ENCODE results near the gene OR1F1. TPM values are rescaled to one million over a fixed set of nuclear protein-coding genes. Genes with fewer than 3 reads are reported as not detected.
"Not testable (repeated sequence)": the region's sequence is repeated elsewhere in the genome, so short reads cannot be mapped to it uniquely, and the experiment has no call there.

Gene OR1F1
- total RNA-seq, 1 donor from 2014 or later, result not detected

DNA sequence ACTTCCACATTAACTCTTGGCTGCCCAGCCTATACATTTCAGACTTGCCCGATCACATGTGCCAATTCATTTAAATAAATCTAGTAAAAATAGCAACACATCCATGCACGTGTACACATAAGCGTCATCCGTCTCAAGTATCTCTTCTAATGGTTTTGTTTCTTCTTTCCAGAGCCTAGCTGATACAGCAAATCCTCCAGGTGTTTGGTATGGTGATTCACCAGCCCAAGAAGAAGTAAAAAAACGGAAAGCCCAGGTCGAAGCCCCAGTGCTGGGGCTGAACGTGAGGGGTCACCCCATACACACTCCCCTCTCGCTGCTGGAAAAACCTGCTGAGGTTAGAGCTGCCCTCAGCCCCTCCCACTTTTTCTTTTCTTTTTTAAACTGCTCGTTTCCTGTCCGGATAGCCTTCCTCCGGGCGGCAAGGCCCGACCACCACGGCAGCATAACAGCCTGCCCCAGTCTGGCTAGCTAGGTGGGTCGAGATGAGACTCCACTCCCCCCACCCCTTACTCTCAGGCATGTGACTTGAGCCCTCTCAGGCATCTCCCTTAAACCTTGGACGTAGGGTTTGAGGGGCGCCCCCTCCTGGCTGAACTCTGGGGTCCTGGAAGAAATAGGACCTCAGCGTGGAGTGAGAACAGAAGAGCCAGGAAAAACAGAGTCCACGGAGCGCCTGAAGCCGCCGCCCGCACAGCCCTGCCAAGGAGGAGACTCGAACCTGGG is 13.9 kb upstream of the OR1F1 start:
- ATAC-seq, result peak; percentile 19

DNA sequence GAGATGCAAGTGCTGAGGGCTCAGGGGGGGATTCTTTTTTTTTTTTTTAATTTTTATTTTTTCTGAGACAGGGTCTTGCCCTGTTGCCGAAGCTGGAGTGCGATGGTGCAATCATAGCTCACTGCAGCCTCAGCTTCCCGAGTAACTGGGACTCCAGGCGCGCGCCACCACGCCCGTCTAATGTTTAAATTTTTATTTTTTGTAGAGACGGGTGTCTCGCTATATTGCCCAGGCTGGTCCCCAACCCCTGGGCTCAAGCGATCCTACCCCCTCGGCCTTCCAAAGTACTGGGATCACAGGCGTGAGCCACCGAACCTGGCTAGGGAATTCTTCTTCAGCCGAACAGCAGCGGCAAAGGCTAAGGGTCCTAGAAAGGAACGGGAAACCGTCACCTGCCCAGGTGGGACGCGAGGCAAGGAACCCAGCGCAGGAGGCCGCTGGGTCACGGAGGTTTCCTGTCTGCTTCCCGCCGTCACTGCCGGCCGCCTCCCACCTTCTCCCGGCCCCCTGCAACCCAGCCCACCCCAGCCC is 13.3 kb upstream of the OR1F1 start:
- ATAC-seq, result no peak

DNA sequence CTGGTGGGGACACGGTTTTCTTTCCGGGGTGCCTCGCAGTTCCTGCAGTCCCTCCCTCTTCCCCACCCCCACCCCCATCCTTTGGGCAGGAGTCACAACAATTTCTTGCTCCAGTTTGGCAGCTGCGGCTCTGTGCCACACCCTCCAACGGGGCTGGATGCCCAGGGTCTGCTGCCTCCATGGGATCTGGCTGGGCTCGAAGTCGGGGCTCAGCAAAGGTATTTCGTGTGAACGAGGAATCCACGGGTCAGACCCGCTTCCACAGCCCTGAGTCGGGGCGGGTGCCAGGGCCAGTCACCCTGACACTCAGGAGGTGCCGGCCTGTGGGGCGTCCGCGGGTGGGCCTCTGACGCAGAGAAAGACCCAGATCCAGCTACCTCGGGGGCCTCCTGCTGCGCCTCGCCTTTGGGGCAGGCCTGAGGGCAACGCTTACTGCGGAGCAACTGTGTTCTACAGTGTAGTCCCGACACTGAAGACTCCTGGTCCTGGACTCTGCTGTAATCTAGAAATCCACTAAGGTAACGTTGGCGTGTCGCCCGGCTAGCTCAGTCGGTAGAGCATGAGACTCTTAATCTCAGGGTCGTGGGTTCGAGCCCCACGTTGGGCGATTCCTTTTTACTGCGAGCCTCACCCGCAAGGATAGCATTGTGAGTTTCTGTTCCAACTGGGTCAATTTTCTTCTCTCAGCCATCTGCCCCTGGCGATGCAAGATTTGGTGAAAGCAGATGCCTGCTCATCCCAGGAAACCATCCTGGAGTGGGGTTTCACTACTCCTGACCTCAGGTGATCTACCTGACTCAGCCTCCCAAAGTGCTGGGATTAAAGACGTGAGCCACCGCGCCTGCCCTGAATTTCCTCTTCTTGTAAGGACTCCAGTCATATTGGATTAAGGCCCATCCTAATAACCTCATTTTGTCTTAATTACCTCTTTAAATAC is 12.6 kb upstream of the OR1F1 start:
- peak; percentile 45 for ATAC-seq

DNA sequence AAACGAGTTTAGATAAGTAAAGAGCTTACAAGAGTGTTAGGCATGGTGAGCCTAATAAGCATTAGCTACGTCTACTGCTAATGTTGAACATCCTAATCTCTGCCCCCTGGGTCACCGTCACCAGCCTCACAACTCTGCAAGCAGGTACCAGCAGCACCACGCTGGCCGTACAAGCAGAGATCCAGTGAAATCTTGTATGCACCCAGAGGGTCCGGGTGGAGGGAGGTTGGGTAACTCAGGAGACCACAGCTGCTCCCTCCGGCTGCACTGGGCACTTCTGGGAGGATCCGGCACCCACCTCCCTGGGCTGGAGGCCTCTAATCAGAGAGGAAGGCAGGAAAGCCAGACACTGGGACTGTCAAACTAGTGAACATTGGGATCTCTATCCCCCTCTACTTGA is 8.4 kb upstream of the OR1F1 start:
- ATAC-seq, result no peak

DNA sequence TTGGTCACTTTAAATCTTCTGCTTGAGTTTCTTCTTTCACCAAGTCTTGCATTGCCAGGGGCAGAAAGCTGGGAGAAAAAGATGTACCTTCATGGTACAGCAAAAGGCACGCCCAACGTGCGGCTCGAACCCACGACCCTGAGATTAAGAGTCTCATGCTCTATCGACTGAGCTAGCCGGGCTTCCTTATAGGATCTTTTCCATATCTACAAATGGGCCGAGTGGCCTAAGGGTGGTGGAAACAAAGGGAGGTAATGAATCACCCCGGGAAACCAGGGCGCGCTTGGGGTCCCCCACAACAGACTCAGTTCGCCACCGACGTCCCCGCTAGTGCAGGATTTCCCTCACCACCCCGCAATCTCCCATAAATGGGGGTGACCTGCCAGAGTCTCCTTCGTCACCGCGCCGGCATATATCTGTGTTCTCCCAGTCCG is 7.5 kb upstream of the OR1F1 start:
- no peak for ATAC-seq

DNA sequence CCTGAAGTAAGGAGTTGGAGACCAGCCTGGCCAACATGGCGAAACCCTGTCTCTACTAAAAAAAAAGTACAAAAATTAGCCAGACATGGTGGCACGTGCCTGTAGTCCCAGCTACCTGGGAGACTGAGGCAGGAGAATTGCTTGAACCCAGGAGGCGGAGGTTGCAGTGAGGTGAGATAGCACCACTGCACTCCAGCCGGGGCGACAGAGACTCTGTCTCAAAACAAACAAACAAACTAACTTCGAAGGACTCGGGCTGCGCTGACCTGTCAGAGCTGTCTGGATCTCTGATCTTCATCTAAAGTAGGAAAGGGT is 5.8 kb upstream of the OR1F1 start:
- ATAC-seq, result not testable (repeated sequence)

DNA sequence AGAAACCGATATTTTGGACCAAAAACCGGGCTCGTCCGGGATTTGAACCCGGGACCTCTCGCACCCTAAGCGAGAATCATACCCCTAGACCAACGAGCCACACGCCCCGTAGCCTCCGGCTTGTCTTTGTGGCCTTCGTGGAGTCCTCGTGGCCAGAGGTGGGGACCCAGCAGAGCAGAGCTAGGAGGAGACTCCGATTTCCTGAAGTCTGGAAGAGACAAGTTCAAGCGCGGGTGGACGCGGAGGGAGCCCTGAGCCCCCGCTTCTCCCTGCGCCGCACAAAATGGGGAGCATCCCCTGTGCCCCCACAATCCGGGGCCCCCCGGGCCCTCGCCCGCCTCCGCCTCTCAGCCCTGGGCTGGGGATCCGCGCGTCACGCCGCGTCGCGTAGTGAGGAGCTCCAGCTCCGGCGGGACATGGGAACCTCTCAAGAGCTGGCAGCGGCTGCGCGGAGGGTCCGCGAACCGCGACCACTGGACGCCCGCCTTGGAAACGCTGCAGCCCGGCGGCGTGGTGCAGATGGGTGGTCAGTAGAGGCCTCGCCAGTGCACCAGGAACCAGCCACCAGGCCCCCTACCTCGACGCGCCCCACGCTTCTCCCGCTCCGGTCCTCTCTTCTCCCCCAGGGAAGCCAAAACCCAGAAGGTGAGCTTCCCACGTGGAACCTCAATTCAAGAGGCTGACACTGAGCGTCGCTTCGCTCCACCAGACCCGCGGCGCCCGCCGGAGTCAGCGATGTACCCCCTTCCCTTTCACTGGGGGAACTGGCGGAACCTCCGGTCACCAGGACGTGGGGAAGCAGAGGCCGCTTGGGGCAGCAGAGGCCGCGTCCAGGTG is 5.2 kb upstream of the OR1F1 start:
- peak; percentile 51 for ATAC-seq

DNA sequence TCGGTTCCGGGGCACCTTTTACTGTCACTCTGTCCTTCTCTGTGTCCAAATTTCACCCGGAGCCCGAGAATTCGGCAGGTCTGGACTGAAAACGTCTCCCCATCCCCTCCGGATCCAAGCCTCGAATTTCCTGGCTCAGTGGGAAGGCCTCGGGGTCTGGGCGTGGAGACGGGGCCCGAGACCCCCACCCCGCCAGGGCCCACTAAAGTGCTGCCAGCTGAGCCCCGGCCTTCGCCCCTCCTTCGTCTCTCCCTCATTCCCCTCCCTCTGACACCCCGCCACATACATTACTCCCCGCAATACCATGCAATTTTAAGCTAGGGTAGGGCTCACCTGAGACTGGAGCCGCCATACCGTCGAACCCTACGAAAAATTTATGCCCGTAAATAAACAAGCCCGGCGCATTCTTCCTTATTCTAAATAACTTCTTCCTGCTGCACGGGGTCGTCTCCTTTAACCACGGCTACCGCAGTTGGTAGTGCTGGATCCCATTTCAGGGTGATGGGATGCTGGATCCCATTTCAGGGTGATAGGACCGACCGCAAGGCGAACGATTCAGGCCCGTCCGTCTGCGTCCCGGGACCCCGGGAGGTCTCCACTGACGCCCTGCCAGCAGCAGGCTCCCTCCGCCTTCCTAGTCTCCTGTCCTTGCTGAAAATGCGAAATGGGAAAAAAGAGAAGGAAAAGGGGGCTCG is 4.4 kb upstream of the OR1F1 start:
- no peak for ATAC-seq

DNA sequence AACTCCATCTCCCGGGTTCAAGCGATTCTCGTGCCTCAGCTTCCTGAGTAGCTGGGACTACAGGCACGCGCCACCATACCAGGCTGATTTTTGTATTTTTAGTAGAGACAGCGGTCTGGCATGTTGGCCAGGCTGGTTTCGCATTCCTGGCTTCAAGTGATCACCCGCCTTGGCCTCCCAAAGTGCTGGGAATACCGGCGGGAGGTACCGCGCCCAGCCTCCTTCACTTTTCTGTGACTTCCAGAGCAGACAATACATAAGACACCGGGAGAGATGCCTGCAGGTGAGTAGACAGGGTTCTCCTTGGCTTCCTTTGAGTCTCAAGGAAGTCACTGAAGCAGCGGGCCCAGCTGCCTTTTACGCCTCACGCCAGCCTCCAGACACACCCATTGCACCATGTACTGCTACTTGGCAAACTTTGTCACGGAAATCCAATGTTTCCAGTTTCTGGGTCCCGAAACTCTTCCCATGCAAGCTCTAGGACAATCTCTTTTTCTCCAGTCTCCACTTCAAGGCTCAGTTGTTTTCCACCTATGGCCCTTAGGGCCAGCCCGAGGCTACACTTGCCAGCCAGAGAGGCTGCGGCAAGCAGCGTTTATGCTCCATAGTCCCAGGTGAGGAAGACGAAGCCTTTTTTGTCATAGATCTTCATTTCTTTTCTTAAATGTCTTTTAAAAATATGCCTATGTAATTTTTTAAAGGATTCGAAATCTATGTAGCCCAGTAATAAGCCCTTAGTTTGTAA is 886 bp upstream of the OR1F1 start:
- no peak for ATAC-seq

DNA sequence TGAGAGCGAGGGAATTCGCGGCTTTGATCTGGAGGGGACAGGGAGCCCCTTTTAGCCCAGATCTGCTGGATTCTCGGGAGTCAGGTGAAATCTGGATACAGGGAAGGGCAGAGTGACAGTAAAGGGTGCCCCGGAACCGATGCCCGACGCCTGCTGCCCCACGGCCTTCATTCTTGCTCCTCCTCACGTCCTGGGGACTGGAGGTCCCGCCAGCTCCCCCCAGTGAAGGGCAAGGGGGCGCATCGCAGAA is 596 bp downstream of the OR1F1 start:
- ATAC-seq, result no peak

DNA sequence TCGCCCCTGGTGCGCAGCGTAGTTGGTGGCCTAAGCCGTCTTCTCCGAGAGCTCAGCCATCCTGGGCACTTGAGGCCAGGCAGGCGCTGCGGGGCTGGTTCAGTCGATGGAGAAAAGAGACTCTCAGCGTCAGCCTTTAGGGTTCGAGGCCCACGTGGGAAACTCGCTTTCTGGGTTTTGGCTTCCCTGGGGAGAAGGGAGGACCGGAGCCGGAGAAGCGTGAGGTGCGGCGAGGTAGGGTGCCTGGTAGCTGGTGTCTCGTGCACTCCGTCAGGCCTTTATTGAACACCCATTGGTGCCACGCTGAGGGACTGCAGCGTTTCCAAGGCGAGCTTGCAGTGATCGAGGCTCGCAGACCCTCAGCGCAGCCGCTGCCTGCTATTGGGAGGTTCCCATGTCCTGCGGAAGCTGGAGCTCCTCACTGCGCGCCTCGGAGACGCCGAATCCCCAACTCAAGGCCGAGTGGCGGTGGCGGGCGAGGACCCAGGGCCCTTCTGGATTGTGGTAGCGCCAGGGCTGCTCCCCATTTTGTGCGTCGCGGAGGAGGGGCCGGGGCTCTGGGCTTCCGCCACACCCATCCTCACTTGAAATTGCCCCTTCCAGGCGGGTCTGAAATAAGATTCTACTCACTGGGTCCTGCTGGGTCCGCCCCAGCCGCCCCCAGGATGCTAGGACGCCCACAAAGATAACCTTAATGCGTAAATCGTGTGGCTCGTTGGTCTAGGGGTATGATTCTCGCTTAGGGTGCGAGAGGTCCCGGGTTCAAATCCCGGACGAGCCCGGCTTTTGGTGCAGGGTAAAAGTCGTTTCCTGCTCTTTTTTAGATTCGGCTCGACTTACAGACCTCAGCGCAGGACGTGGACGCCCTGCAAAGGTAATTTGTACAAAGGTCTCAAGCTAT is 1.2 kb downstream of the OR1F1 start:
- peak; percentile 32 for ATAC-seq

DNA sequence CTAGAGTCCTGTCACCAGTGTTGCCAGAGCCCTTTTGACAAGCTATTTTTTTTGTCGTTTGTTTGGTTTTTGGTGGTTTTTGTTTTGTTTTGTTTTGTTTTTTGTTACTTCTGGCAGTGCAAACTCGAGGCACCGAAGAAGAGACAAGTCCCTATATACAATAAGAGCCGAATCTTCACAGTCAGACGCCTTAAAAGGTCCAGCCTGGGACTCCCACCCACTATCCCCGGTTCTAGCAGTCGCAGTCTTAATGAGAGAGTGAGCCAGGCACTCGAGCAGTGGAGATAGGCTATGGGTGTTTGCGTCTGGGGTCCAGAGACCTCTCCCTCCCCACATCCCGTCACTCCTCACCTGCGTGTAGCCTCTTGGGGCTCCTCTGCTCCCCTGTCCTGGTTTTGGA is 1.9 kb downstream of the OR1F1 start:
- ATAC-seq, result no peak

DNA sequence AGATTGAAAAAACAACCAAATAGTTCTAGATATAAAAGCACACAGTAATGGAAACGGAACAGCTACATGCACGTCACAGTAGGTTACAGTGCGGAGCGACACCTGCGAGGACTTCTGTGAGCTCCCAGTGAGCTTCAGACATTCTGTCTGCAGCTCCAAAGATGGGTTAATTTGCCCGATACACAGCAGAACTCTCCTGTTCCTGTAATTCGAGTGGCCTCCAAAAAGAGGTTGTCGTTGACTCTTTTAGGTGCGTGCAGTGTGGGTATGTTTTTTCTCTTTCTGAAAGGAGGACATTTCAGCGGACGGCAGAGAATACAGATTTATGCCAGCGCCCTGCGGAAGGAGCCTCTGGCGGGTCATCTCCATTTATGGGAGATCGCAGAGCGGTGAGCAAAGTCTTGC is 2.9 kb downstream of the OR1F1 start:
- no peak for ATAC-seq

DNA sequence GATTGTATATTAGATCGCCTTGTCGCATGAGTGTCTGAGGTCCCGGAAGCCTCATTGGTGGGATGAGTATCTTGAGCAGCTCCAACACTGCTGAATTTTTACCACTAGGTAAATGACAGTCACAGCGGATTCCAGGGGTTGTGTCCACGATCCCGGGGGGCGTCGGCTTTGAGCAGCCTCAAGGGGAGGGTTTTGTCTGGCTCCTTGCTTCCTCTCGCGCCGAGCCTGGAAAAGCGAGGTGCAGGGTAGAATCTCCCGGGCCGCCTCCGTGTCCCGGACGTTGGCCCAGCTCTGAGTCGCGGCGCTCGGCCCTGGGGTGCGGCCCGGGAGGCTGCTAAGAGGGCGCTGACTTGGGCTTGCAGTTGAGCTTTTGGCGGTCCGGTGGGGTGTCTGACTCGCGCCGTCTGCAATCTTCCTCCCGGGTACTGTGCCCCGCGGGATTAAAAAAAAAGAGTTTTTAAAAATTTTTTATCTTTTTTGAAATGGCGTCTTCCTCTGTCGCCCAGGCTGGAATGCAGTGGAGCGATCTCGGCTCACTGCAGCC is 4.5 kb downstream of the OR1F1 start:
- no peak for ATAC-seq

DNA sequence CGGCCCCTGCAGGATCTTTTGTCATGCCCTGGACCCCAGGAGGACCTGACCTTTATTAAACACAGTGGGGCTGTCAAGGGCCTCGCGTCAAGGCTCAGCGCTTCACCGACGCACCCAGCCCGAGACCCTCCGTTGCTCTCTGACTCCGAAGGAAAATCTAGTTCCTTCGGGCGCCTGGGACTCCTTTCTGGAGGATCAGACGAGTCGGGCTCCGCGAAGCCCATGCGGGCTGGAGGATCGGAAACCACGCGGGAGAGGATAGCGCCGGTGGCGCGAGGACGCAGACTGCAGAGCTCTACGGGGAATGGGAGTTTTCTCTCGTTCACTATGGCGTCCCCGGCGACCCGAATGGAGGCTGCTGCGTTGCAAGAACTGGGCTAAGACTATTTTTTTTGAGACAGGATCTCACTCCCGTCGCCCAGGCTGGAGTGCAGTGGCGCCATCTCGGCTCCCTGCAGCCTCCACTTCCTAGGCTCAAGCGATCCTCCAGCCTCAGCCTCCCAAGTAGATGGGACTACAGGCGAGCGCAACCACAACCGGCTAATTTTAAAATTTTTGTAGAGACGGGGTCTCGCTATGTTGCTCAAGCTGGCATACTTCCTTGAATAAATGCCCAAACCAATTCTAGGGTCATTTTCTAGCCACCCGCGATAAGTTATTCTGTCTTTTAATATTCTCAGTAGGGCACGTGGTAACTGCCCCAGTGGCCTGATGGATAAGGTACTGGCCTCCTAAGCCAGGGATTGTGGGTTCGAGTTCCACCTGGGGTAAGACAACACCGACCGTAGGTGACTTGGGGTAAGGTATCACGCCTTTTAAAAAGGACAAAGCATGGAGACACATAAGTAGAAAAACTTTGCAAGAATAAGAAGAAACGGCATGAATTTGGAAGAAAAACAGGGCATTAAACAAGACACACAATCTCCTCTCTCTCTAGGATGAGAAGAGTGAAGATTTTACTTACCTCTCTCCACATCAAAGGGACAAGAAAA is 5.5 kb downstream of the OR1F1 start:
- ATAC-seq, result no peak

DNA sequence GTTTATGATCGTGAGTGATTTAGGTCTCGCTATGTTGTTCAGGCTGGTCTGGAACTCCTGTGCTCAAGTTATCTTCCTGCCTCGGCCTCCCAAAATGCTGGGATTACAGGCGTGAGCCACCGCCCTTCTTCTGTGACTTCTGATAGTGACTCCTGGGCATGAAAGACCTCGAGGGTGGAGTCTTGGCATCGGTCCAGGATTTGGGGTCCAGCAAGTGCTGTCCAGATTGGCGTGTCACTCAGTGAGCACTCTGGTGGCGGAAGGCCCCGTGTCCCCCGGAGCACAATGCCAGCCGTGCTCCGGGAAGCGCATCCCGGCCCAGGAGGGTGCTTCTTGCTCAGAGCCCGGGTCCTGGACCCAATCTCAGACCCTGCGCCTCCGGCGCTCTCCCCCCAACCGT is 6.8 kb downstream of the OR1F1 start:
- ATAC-seq, result no peak

DNA sequence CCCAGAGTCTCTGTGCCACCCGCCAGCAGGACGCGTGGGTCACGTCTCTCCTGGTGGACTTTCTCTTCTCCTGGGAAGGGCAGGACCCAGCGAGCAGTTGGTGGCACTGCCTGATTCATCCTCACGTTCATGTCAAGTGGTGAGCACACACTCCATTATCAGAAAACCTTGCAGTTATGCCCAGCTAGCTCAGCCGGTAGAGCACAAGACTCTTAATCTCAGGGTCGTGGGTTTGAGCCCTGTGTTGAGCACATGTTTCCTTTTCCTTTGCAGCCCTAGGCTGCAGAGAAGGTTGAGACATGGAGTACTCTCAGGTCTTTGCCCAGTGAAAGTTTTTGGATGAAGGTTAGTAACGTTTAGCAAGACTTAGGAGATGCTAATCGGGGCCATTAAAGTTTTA is 8.0 kb downstream of the OR1F1 start:
- no peak for ATAC-seq

DNA sequence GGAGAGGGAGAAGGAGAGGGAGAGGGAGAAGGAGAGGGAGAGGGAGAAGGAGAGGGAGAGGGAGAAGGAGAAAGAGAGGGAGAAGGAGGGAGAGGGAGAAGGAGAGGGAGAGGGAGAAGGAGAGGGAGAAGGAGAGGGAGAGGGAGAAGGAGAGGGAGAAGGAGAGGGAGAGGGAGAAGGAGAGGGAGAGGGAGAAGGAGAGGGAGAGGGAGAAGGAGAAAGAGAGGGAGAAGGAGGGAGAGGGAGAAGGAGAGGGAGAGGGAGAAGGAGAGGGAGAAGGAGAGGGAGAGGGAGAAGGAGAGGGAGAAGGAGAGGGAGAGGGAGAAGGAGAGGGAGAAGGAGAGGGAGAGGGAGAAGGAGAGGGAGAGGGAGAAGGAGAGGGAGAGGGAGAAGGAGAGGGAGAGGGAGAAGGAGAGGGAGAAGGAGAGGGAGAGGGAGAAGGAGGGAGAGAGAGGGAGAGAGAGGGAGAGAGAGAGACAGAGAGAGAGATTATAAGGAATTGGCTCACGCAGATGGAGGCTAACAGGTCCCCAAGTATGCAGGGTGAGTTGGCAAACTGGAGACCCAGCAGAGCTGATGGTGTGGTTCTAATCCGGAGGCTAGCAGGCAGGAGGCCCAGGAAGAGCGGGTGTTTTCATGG is 9.8 kb downstream of the OR1F1 start:
- not testable (repeated sequence) for ATAC-seq

Data from esophagus mucosa (tissue), 1 donor.